GM04503 (cell line): ENCODE measurements around the gene B3GAT2.

Experiments
- DNase-seq: peaks from one replicate; pipeline ENCODE4 v3.0.0-alpha.2; 2012; ENCODE audit warnings: low read depth

Gene B3GAT2

DNA sequence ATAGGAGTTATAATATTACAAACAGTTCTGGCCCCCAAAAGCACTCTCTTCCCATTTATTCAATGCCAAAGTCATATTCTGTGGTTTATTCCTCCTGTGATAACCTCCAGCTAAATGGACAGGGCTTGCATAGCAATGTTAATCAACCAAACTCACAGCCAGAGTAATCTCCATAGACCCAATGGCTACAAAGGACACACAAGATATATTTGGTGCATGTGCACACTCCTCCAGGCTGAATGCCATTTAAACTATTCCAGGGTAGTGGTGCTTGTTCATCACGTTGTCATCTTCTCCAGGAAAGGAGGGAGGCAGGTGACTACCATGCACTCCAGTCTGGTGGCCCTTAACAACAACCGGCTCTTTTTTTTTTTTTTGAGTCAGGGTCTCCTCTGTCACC, 56.8 kb downstream of the B3GAT2 start:
- no peak for DNase-seq

DNA sequence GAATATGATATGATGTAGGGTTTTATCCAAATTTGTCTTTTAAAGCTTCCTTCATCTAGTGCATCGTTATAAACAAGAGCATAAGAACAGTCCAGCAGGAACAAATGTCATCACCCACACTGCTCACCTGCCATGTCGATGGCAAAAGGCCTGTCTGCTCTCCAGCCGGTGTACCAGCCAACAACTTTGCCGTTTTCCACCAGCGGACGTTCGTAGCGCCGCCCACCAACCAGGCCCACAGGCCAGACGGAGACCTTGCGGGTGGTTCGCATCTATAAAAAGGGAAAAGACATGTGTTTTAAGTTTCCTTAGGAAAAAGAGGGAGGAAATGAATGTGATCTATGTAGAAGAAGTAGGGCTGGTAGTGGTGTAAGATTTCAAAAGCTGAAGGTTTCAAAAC, 62.9 kb downstream of the B3GAT2 start:
- DNase-seq, result no peak

DNA sequence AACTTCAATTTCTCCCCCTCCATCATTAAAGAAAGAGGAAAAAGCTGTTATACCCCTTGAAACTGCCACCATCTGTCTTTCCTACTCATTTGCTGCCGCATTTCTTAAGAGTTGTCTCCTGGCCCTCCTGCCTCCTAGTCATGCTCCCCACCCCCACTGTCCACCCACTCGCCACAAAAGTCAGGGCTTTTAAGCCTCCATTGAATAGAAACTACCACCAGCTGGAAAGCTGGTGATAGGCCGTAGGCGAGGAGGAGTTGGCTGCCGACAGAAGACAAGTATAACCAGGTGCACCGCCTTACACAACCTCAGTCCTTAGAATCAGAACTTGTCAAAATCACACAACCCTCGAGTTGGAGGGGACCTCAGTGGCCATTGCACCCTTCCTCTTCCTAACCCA, 67.6 kb downstream of the B3GAT2 start:
- no peak for DNase-seq

DNA sequence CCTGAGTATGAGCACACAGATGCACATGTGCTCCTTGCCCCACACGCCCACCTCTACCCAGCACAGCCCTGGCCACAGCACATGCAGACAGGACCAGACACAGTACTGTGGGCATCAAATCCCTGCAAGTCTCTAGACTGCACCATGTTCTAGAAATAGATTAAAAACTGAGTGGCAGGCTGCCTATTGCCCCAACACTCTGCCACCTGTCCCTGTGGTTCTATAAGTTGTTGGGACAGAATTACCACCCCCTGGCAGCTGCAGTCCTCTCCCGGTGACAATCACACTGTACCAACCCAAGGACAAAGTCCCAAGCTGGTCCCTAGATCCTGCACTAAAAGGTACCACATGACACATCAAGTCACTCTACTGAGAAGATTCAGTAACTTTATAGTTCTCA, 70.2 kb downstream of the B3GAT2 start:
- no peak for DNase-seq

DNA sequence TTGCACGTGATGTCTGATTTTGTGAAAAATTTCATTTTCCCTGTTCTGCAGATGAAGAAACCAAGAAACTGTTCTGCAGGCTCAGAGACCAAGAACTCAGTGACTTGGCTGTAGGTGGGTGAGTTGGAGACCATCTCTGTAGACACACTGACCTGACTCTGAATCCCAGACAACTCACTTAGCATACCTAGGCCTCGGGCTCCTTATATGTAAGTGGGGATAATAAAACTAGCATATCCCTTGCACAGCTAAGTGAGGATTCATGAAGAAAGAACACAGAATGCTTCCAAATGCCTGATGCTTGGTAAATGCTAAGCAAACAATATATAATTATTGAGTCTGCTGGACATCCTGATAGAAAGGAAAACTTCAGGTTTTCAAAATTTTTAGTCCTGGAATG, 70.8 kb downstream of the B3GAT2 start:
- no peak for DNase-seq

DNA sequence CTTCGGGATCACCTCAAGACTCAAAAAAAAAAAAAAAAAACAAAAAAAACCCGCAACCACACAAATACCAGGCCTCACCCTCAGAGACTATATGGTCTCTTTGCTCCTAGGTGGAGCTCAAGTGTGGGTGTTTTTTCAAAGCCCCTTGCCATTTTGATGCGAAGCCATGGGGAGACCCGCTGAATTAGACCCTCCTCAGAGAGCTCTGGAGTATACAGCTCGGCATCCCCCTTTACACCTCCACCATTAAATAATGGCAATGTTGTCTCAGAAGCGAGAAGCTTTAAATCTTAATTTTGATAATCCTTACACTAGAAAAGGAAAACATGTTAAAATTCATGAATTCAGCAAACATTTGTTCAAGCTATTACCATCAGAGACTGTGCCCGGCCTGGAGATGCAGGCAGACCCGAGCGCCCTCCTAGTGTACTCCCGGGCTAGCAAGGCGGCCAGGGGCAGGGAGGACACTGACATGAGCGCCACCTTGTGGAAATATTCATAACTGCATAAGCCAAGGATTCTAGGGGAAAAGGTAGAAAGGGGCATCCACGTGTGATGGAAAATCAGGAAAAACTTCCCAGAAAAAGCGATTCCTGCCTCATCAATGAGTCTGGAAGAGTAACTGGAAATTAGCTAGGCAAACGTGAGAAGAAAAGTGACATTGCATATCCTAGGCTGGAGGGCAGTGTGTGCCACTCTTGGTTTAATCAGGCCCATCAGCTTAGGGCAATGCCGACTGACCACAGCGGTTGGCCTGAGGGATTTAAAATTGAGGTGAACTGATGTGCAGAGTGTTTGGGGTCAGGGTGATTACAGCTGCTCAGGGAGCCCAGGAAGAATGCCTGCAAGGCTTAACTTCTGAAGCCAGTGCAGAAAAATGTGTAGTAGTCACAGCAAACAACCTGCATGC, 72.5 kb downstream of the B3GAT2 start:
- DNase-seq, result no peak

DNA sequence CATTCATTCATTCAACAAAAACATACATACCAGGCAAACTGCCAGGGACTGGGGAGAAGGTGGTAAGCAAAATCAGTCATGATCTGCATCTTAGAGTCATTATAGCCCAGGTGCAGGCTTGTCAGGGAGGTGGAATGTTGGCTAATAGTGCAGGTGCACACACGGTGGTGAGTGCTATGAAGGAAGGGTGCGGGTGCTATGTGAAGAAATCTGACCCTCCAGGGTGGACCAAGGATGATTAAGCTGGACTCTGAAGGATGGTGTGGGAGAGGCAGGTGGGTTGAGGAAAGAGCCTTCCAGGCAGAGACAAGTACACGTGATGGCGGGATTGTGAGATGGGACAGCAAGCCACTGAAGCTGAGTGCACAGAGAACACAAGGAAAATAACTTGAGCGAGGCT, 77.4 kb downstream of the B3GAT2 start:
- no peak for DNase-seq

DNA sequence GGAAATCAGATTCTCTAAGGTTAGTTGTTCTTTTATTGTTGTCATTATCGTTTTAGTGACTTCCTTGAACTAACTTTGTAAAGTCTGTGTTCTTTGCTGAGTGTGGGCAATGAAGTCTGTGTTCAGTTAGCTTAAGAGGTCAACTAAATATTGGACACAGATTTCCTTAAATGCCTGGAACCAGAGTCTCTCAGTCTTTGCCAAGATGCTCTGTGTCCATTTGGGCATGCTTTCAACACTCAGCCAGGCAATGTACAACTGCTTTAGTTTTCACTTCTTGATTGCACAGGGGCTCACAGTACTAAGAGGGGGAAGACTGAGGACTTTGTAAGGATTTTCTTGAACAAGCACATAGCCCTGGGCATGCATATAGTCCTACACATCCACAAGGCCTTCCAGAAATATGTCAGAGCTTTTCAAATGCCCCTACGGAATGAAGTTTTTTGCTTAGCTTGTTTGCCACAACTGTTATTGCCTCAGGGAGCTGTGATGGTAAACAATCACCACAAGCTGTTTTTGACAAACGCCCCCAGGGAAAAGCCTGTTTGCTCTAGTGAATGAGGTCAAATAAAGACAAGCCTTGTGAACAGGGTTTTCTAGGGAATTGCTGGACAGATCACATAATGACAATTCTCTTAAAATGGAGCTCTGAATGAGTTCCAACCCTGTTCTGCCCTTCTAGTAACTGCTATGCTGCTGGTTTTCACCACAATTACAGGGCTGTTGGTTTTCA, 82.5 kb downstream of the B3GAT2 start:
- no peak for DNase-seq

DNA sequence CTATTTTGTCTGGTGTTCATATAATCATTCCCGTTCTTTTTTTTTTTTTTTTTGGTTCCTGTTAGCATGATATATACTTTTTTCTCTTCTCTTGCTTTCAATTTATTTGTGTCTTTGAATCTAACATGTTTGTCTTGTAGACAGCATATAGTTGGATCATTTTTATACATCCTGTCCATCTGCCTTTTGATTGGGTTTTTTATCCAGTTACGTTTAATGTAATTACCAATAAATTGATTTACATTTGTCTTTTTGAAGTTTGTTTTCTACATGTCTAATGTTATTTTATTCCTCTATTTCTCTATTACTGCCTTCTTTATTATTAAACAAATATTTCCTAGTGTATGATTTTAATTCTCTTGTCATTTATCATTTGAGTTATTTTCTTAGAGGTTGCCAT, 84.4 kb downstream of the B3GAT2 start:
- DNase-seq, result no peak

DNA sequence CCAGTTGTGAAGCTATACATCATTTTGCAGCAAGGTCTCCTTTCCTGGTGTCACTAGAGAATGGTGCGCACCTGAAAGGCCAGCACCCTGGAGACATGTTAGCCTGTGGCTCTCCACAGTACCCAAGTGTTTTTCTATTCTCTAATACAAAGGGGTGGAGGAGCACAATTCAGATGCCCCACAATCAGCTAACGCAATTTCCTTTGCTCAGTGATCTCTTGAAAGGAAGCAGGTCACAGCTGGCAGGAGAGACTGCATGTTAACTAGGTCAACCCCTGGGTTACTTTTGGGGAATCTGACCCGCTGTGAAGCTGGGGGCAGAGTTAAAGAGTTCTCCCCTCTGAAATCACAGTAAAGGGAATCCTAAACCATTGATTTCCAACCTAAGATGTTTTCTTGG, 92.5 kb downstream of the B3GAT2 start:
- no peak for DNase-seq

DNA sequence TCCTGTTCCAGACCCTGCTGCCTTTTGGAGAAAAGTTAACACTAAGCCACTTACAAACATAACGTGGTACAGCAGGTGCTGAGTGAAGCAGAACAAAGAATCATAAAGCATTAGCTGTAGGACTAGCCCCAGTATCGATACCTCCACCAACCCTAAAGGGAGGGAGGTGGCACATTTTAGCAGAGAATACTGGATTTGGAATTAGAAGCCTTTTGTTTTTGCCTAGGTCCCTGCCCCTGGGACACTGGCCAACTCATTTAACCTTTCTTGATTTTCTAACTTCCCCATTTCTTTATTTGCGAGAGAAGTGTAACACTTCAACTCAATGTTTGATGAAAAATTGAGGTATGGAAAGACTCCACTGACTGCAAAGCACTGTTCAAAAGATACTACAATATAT, 93.5 kb downstream of the B3GAT2 start:
- no peak for DNase-seq

DNA sequence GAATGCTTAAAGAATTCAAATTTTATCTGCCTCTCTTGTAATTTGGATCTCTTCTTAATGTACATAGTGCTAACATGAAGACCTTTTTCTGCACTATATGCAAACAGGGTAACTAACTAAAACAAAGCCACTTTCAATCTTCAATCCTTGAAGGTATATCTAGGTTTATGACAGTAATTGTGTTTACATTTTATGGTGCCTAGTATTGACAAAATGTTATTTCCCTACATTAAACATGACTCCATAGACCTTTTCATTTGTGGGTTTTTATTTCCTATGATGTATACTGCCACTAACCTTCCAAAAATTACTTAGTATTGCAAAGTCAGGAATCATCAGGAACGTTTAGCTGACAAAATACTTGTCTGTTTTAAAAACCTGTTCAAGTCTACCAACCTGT, 95.9 kb downstream of the B3GAT2 start:
- no peak for DNase-seq

DNA sequence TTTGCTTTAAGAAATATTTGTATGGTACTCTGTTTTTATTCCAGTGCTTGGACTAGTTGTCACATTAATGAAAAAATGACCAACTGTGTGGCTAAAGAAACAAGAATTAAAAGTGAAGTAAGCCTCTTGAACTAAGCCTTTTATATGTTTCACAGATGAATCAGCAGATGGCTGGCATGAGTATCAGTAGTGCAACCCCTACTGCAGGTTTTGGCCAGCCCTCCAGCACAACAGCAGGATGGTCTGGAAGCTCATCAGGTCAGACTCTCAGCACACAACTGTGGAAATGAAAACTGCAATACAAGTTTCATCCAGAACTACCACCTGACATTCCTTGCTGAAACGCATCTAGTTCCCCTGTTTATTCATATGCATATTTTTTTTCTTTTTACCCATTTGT, 96.8 kb downstream of the B3GAT2 start:
- DNase-seq, result no peak

DNA sequence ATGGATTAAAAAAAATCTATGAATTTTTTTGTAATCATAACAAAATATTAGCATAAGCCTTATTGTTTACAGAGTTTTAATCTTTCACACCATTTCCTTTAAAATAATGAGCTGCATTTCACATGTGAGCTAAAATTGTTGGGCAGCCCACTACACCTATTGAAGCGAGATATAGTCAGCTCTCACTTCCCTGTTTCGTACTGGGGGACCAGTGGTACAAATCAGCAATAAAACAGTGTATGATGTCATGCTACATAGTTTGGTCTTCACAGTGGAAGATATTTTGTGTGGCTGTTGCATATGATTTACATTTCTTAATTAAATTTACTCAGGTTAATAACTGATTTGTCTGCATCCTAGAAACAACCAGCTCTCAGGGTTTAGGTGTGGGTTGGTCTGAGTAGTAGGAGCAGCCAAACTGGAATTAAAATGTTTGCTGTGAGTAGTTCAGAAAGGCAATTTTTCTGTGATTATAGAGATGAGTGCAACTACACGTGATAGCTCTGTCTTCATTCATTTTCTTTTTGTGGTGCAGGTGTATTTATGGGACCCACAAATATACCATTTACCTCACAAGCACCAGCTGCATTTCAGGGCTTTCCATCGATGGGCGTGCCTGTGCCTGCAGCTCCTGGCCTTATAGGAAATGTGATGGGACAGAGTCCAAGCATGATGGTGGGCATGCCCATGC, 99.3 kb downstream of the B3GAT2 start:
- DNase-seq, result no peak

DNA sequence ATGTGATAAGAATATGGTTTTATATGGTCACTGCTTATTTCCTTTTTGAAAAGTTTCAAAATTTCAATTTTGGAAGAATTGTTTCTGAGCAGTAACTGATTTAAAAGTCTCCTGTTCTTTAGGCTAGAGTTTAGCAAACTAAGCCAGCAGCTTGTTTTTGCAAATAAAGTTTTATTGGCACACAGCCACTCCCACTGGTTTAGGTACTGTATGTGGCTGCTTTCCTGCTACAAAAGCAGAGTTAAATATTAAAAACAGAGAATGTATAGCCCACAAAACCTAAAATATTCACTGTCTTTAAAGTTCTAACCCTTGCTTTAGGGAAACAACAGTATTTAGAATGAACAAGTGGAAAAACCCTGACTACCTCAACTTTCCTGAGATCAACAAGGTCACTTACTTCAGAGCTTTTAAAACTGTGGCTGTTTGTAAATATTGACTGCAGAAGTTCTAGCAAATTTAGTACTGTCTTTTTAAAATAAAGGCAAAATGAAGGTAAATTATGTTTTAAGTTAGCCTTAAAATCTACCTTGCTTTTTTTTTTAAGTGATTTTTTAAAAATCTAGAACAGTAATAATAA, 104.1 kb downstream of the B3GAT2 start:
- no peak for DNase-seq

DNA sequence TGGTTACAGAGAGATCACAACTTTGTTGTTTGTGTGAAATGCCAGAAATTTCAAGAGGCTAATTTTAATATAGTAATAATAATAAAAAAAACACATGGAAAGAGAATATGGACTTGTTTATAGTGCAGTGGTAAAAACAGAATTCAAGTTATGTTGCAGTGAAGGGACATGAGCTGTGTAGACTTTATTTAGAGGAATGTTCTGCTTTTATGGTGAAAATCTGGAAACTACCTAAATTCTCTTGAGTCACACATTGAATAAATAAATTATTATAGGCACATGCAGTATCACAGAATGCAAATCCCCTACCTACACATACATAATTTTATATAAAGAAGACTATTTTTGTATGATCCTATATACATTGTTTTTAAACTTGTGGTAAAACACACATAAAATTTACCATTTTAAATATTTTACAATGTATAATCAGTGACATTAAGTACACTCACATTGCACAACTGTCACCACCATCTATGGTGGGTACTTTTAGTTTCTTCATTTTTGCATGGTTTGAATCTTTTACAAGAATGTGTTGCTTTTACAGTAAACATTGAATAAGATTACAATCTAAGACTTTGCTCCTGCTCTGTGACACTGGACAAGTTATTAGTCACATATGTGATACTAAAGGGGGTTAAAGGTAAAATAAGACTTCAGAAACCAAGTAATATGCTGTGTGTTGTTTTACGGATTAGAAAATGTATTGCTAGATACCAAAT, 107.4 kb downstream of the B3GAT2 start:
- no peak for DNase-seq

DNA sequence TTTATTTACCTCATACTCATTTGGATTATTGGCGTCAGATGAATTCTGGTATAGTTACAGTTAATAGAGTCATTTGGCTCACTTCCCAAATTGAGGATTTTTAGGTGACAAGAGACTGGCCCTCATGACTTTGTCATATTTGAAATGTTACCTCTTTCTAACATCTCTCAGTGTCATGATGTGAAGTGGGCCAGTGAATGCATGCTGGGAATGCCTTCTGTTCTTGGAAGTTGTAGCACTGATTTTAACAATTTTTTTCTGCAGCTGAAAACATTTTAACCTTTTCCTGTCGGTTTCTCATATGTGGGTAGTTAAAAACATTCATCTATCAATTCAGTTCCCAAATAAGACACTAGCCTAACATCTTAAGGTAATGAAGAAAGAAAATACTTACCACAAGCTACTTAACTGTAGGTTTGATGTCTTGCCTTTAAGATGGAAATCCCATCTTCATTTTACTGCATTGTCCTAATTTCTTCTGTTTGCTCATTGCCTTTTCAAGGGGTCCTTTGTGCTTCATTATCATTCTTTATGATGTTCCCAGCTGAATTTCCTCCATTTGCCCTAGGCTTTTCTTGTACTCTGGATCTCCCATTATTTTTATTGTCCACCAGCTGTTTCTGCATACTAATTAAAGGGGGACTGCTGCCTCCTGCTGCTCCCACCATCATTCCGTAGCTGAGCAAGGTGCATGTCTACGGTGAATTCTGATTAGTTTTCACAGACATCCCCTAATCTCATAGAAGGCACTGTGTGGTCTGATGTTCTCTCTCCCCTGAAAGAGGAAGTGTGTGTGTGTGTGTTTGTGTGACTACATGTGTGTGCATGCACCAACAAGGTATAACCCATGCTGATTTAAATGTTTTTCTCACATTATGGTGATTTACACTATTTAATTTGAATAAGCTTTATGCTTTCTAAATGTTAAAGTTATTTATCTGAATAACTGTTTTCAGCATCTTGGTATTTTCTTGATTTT, 109.5 kb downstream of the B3GAT2 start:
- DNase-seq, result no peak

DNA sequence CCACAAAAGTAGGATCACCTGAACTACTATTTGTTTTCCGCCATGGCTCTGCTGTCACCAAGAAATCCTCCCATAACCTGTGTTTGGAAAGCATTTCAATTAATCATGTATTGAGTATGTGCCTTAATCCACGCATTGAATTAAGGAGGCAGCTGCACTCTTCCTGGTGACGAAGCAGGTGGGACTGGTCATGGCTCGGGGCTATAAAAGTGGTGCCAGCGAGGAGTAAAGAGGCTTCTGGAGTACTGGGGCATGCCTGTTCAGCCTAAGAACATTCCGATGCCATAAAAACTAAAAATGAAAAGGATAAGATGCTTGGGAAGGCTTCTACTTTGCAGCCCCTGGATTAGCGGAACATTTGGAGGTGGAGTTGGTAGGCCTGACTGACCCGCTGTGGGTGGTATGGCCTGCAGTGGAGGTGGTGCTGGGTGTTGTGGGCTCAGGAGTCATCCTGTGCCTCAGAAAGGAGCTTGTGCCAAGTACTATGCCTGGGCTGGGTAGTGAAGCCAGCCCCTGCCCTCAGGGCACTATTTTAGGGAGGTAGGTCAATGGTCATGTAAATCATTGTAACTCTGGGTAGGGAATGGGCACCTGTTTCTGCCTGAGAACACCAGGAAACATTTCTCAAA, 110.5 kb downstream of the B3GAT2 start:
- no peak for DNase-seq

DNA sequence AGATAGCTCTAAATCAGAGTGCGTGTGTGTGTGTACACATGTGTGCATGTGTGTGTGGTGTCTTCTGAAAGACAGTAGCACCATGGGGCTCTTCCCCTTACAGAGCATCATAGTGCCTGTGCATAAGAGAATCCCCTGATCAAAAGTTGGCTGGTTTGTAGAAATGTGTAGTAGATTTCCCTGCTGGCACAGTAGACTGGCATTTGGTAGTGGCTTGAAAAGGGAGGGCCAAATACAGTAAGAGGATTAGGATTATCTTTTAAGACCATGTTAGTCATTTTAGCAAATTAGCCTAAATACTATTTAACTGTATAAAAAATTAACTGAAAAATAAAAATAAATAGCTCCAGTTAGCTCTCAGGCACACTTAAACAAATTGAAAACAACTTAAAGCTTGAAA, 112.6 kb downstream of the B3GAT2 start:
- DNase-seq, result no peak

DNA sequence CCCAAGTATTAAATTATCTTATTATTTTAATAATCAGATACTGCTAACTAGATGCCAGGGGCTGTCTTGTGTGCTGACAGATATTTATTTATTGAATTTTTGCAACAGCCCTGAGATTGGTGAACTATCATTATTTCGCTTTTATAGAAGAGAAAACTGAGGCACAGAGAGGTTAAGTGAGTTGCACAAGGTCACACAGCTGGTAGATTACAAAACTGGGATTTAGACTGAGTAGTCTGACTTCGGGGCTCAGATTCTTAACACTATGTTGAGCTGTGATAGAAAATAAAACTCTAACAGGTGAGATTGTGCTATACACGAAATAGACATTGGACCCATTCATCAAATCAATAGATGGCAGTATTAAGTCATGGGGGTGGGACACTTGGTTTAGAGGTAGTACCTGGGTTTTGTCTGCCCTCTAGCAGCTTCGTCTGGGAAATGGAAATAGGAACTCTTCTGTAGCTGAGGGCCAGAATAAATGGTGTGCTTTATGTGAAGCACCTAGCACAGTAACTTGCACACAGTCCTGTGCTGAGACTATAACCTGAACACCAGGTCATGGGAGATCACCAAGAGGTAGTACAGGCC, 113.4 kb downstream of the B3GAT2 start:
- no peak for DNase-seq
